SU-DHL-6 (cell line): ENCODE results near the gene KCTD4.

Experiments used
- H2AFZ ChIP-seq: fragments of 200-600 bp; sonication (generic); 2 replicates; pipeline ENCODE4 v1.6.1; 2014; ENCODE audit warnings: low read depth, mild to moderate bottlenecking, moderate library complexity, mixed read lengths, antibody characterized with exemption, low read length; ENCODE audit not compliant: severe bottlenecking
- H3F3A ChIP-seq: fragments of 200-600 bp; shearing (Covaris generic); 2 replicates; pipeline ENCODE4 v1.6.0; 2016; ENCODE audit warnings: antibody characterized with exemption, mild to moderate bottlenecking; ENCODE audit not compliant: insufficient read depth
- H3K27ac ChIP-seq: fragments of 200-600 bp; sonication (generic); 2 replicates; pipeline ENCODE4 v1.5.1; 2016; ENCODE audit warnings: low read depth, mild to moderate bottlenecking, low read length, moderate library complexity, mixed read lengths
- H3K27me3 ChIP-seq: fragments of 200-600 bp; sonication (generic), shearing (Covaris generic); 2 replicates; pipeline ENCODE4 v1.6.0; 2014; ENCODE audit warnings: mild to moderate bottlenecking, low read length
- H3K36me3 ChIP-seq: fragments of 200-600 bp; sonication (generic); 2 replicates; pipeline ENCODE4 v1.6.1; 2014; ENCODE audit warnings: mild to moderate bottlenecking, low read length, mixed read lengths
- H3K4me2 ChIP-seq: fragments of 300-600, 200-600 bp; shearing (Covaris generic), sonication (generic); 2 replicates; pipeline ENCODE4 v1.6.0; 2014; ENCODE audit warnings: low read length, low read depth, mild to moderate bottlenecking; ENCODE audit not compliant: poor library complexity, severe bottlenecking
- H3K4me3 ChIP-seq: fragments of 200-600 bp; sonication (generic); 2 replicates; pipeline ENCODE4 v1.5.1; 2014; ENCODE audit warnings: antibody characterized with exemption, low read length, mild to moderate bottlenecking, mixed read lengths; ENCODE audit not compliant: insufficient read depth, poor library complexity, severe bottlenecking
- H3K79me2 ChIP-seq: fragments of 200-600 bp; sonication (generic); 2 replicates; pipeline ENCODE4 v1.6.1; 2014; ENCODE audit warnings: mild to moderate bottlenecking, low read length, moderate library complexity; ENCODE audit not compliant: insufficient read depth
- H3K9ac ChIP-seq: fragments of 200-600 bp; sonication (generic); 2 replicates; pipeline ENCODE4 v1.7.0; 2014; ENCODE audit warnings: mild to moderate bottlenecking, low read length
- H3K9me2 ChIP-seq: fragments of 200-600 bp; sonication (generic); replicated peaks from 2 replicates; pipeline ENCODE4 v1.6.1; 2014; ENCODE audit warnings: low read length; ENCODE audit not compliant: insufficient read depth
- H3K9me3 ChIP-seq: fragments of 200-600 bp; sonication (generic); 2 replicates; pipeline ENCODE4 v1.6.1; 2014; ENCODE audit warnings: low read length, mixed read lengths; ENCODE audit not compliant: insufficient read depth
- H4K20me1 ChIP-seq: fragments of 200-600 bp; sonication (generic); 2 replicates; pipeline ENCODE4 v1.6.1; 2014; ENCODE audit warnings: low read depth, mild to moderate bottlenecking, antibody characterized with exemption, low read length, moderate library complexity, mixed read lengths
- EZH2phosphoT487 ChIP-seq: fragments of 200-600 bp; sonication (generic), shearing (Covaris generic); conservative IDR thresholded peaks from 2 replicates; pipeline ENCODE4 v1.6.1; 2018; ENCODE audit warnings: mild to moderate bottlenecking, antibody characterized with exemption, low read length, moderate library complexity, mixed read lengths
- TF ChIP-seq, protein P1 (sequence below): fragments of 200-600 bp; sonication (generic); IDR thresholded peaks from one replicate; pipeline ENCODE4 v1.5.1; 2017; ENCODE audit warnings: antibody characterized with exemption, mild to moderate bottlenecking, low read length, moderate library complexity; ENCODE audit not compliant: insufficient read depth, poor library complexity, severe bottlenecking

KCTD4 gene

DNA sequence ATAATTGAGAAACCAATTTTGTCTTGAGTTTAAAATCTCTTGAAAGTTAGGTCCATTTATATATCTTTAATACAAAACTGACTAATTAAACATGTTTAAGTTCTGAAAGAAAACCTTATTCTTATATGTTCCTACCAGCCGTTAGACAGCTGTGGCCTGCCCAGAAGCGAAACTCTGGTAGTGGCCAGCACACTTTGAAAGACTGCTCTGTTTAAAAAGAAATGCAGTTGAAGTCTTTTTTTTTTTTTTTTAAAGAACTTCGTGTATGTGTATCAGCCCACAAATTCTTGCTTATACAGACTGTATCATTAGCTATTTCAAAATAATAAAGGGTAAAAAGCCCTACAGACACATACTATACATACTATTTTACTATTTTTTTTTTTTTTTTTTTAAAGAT is 34.0 kb downstream of the KCTD4 start:
- TF ChIP-seq, protein P1, sequence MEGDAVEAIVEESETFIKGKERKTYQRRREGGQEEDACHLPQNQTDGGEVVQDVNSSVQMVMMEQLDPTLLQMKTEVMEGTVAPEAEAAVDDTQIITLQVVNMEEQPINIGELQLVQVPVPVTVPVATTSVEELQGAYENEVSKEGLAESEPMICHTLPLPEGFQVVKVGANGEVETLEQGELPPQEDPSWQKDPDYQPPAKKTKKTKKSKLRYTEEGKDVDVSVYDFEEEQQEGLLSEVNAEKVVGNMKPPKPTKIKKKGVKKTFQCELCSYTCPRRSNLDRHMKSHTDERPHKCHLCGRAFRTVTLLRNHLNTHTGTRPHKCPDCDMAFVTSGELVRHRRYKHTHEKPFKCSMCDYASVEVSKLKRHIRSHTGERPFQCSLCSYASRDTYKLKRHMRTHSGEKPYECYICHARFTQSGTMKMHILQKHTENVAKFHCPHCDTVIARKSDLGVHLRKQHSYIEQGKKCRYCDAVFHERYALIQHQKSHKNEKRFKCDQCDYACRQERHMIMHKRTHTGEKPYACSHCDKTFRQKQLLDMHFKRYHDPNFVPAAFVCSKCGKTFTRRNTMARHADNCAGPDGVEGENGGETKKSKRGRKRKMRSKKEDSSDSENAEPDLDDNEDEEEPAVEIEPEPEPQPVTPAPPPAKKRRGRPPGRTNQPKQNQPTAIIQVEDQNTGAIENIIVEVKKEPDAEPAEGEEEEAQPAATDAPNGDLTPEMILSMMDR, result no peak
- TF ChIP-seq EZH2phosphoT487, result no peak

DNA sequence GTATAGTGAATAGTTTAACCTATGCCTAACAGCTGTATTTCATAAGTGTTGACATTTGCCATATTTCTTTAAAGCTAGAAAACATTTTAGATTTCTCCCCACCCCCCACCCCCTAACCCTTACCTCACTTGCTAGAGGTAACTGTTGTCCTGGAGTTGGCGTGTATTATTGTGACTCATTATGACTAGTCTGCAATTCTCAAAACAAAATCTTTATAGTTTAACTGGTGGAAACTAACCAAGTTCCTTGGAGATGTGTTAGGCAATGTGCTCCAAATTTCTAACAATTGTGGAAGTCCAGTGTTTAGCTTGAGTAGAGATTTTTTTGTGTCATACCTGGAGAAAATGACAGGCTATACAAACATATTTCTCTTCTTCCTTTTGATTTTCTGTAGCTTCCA is 38.0 kb downstream of the KCTD4 start:
- Histone ChIP-seq H4K20me1 (no peaks in the 10 kb centered on the region), H3K27me3 (no peaks in the 10 kb centered on the region), H3K9me2 (no peaks in the 10 kb centered on the region), H3K4me3 (no peak overlapping the region), H2AFZ (no peak overlapping the region), H3F3A (no peaks in the 10 kb centered on the region), H3K79me2 (no peaks in the 10 kb centered on the region), H3K36me3 (no peaks in the 10 kb centered on the region), H3K4me2 (no peak overlapping the region), H3K27ac (no peak overlapping the region), H3K9me3 (no peaks in the 10 kb centered on the region), H3K9ac (no peak overlapping the region)
- no peak for TF ChIP-seq EZH2phosphoT487
- TF ChIP-seq, protein P1, result no peak

More for the DNA sequence above, 34.0 kb downstream of the KCTD4 start:
- no peak overlapping the region for H3K27ac ChIP-seq
- no peaks in the 10 kb centered on the region; the same call in 1 of the 2 replicates for H3K36me3 ChIP-seq
- H2AFZ ChIP-seq, result no peak overlapping the region
- H4K20me1 ChIP-seq, result no peaks in the 10 kb centered on the region
- 0 out of 2 replicates have a peak, but pooled peaks cover 3% of the 10 kb centered on the region for H3K79me2 ChIP-seq
- H3K9ac ChIP-seq, result no peak overlapping the region
- no peaks in the 10 kb centered on the region for H3K9me2 ChIP-seq
- H3K27me3 ChIP-seq, result no peaks in the 10 kb centered on the region
- no peaks in the 10 kb centered on the region for H3F3A ChIP-seq
- no peaks in the 10 kb centered on the region for H3K9me3 ChIP-seq
- H3K4me2 ChIP-seq, result no peak overlapping the region
- no peak overlapping the region for H3K4me3 ChIP-seq

- Histone ChIP-seq H2AFZ (no peak overlapping the region), H3K4me2 (no peak overlapping the region), H3K27ac (no peak overlapping the region), H4K20me1 (no peaks in the 10 kb centered on the region), H3K9me3 (no peaks in the 10 kb centered on the region), H3F3A (no peaks in the 10 kb centered on the region), H3K9ac (no peak overlapping the region), H3K79me2 (peaks cover 3% of the 10 kb centered on the region; the same call in 1 of the 2 replicates), H3K27me3 (no peaks in the 10 kb centered on the region), H3K4me3 (no peak overlapping the region), H3K9me2 (no peaks in the 10 kb centered on the region), H3K36me3 (no peaks in the 10 kb centered on the region)
- TF ChIP-seq EZH2phosphoT487, result no peak
- TF ChIP-seq, protein P1, result no peak
Observed at GRCh38 chr13:45162194-45162593, 38.7 kb downstream of the KCTD4 start.
